SK-N-SH treated with all-trans-retinoic acid at 6 μM for 48 hours (cell line): ENCODE results near the gene TPO.

ENCODE experiments used
- ESRRG ChIP-seq: fragments of 250-450 bp; sonication (Bioruptor Pico); IDR thresholded peaks from 2 replicates; pipeline ENCODE4 v1.6.1; 2021; ENCODE audit warnings: mild to moderate bottlenecking
- ISL1 ChIP-seq: fragments of 250-450 bp; sonication (Bioruptor Pico); IDR thresholded peaks from 2 replicates; pipeline ENCODE4 v2.1.2; 2022; ENCODE audit warnings: mild to moderate bottlenecking, moderate library complexity
- ZFP30 ChIP-seq: fragments of 450-650 bp; formaldehyde crosslinking; IDR thresholded peaks from 2 replicates; pipeline ENCODE4 v1.5.0; 2022; ENCODE audit warnings: mild to moderate bottlenecking, moderate library complexity
- TF ChIP-seq, protein P1 (sequence below): fragments of 250-450 bp; sonication (Bioruptor Pico); IDR thresholded peaks from 2 replicates; pipeline ENCODE4 v1.5.1; 2020; ENCODE audit warnings: low read depth, mild to moderate bottlenecking, moderate library complexity

GRCh38 chr2:1488851-1489250, 75.6 kb downstream of the TPO start:
- TF ChIP-seq ESRRG (CRISPR knock-in tag) (no peak), ISL1 (CRISPR knock-in tag) (no peak), ZFP30 (no peak)
- TF ChIP-seq, protein P1, sequence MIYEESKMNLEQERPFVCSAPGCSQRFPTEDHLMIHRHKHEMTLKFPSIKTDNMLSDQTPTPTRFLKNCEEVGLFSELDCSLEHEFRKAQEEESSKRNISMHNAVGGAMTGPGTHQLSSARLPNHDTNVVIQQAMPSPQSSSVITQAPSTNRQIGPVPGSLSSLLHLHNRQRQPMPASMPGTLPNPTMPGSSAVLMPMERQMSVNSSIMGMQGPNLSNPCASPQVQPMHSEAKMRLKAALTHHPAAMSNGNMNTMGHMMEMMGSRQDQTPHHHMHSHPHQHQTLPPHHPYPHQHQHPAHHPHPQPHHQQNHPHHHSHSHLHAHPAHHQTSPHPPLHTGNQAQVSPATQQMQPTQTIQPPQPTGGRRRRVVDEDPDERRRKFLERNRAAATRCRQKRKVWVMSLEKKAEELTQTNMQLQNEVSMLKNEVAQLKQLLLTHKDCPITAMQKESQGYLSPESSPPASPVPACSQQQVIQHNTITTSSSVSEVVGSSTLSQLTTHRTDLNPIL (CRISPR knock-in tag) = no peak
